Measurements from ENCODE around the gene ACTA1. TPM values are rescaled to one million over a fixed set of nuclear protein-coding genes. Genes with fewer than 3 reads are reported as not detected.

The ACTA1 gene
- polyA plus RNA-seq, 2 of the 4 experiments (the other 2 are of a cell fraction) = 0.16 to 0.25 TPM

DNA sequence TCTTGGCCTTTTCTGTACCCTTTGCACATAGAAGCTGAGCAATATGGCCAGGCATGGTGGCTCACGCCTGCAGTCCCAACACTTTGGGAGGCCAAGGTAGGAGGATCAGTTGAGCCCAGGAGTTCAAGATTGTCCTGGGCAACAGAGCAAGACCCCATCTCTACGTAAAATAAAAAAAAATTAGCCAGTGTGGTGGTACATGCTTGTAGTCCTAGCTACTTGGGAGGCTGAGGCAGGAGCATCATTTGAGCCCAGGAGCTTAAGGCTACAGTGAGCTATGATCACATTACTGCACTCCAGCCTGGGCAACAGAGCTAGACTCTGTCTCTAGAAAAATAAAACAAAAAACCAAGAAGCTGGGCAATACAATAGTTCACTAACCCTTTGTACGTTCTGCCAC lies 6.3 kb downstream of the ACTA1 start:
- Histone ChIP-seq H3K4me1 (no peaks in the 10 kb centered on the region), H3K9me3 (peaks cover 14% of the 10 kb centered on the region; the same call in 1 of the 3 replicates), H3K4me3 (no peak overlapping the region), H3K27ac (no peak overlapping the region), H3K4me2 (no peak overlapping the region)
- TF ChIP-seq MYC (IDR thresholded peaks at IDR 0.05; ENCODE audit: borderline replicate concordance, low read length) = no peak
- no peak for TF ChIP-seq HOXB13 (CRISPR knock-in tag; IDR thresholded peaks at IDR 0.05; ENCODE audit: low read depth)
- TF ChIP-seq PHF8 (IDR thresholded peaks at IDR 0.05; ENCODE audit: borderline replicate concordance, low read depth) = no peak
- TF ChIP-seq FOSB (CRISPR knock-in tag; IDR thresholded peaks at IDR 0.05) = no peak
- no peak for TF ChIP-seq RFX5 (IDR thresholded peaks at IDR 0.05)
- no peak for DNase-seq (ENCODE audit: low read depth in 1 of 2, low spot score in 1 of 2)
- ChIA-PET POLR2A (no interaction called here), CTCF (interaction anchor here (1.1 kb wide), 1 partner anchor 169 kb away, joined by 4 read pairs; no protein-coding TSS in a partner anchor)
- FAIRE-seq = no peak
- 45% methylated on average over 3 of the region's 3 CpGs for WGBS (ENCODE audit: missing lambda C conversion rate)
- ATAC-seq = no peak

DNA sequence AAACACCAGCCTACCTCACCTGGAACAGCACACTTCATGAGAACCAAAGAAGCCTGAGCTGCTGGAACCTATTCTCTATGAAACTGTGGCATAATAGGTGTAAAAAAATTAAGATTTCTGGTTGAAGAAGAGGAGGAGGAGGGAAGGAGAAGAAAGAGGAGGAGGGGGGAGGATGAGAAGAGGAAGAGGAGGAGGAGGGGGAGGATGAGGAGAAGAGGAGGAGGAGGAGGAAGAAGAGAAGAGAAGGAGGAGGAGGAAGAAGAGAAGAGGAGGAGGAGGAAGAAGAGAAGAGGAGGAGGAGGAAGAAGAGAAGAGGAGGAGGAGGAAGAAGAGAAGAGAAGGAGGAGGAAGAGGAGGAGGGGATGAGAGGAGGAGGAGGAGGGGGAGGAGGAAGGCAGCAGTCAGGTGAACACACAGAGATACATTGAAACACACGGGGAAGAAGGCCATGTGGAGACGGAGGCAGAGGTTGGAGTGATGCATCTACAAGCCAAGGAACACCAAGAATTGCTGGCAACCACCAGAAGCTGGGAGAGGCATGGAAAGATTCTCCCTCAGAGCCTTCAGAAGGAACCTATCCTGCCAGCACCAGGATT lies 8.2 kb downstream of the ACTA1 start:
- no peak for FAIRE-seq
- POLR2A ChIA-PET = no interaction called here
- Histone ChIP-seq H3K27ac (no peak overlapping the region), H3K9me3 (peaks cover 14% of the 10 kb centered on the region; the same call in 1 of the 3 replicates), H3K4me3 (no peak overlapping the region), H3K4me1 (no peaks in the 10 kb centered on the region), H3K4me2 (no peak overlapping the region)
- 2% methylated on average over 2 of the region's 2 CpGs for WGBS (ENCODE audit: missing lambda C conversion rate)
- TF ChIP-seq, protein P1, sequence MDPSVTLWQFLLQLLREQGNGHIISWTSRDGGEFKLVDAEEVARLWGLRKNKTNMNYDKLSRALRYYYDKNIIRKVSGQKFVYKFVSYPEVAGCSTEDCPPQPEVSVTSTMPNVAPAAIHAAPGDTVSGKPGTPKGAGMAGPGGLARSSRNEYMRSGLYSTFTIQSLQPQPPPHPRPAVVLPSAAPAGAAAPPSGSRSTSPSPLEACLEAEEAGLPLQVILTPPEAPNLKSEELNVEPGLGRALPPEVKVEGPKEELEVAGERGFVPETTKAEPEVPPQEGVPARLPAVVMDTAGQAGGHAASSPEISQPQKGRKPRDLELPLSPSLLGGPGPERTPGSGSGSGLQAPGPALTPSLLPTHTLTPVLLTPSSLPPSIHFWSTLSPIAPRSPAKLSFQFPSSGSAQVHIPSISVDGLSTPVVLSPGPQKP (IDR thresholded peaks at IDR 0.05; ENCODE audit: low read depth, low read length) = no peak
- TF ChIP-seq RARB (CRISPR knock-in tag; IDR thresholded peaks at IDR 0.05) (no peak), GATA3 (IDR thresholded peaks at IDR 0.05; ENCODE audit: borderline replicate concordance) (no peak), HDAC2 (IDR thresholded peaks at IDR 0.05) (no peak), RNF2 (IDR thresholded peaks at IDR 0.05; ENCODE audit: borderline replicate concordance, low read depth) (no peak), FOXS1 (CRISPR knock-in tag; IDR thresholded peaks at IDR 0.05) (no peak), HOXB13 (CRISPR knock-in tag; IDR thresholded peaks at IDR 0.05; ENCODE audit: low read depth) (no peak)
- TF ChIP-seq, protein P2, sequence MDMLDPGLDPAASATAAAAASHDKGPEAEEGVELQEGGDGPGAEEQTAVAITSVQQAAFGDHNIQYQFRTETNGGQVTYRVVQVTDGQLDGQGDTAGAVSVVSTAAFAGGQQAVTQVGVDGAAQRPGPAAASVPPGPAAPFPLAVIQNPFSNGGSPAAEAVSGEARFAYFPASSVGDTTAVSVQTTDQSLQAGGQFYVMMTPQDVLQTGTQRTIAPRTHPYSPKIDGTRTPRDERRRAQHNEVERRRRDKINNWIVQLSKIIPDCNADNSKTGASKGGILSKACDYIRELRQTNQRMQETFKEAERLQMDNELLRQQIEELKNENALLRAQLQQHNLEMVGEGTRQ (IDR thresholded peaks at IDR 0.05) = no peak
- TF ChIP-seq, protein P3, sequence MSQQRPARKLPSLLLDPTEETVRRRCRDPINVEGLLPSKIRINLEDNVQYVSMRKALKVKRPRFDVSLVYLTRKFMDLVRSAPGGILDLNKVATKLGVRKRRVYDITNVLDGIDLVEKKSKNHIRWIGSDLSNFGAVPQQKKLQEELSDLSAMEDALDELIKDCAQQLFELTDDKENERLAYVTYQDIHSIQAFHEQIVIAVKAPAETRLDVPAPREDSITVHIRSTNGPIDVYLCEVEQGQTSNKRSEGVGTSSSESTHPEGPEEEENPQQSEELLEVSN (IDR thresholded peaks at IDR 0.05; ENCODE audit: borderline replicate concordance, low read depth) = no peak
- DNase-seq (ENCODE audit: low read depth in 1 of 2, low spot score in 1 of 2) = no peak
- CTCF ChIA-PET = interaction anchor here (0.8 to 1.1 kb wide), 2 partner anchors 11 to 762 kb away, joined by 3 read pairs; no protein-coding TSS in a partner anchor
- ATAC-seq = no peak; a peak in 1 of 6 replicates

DNA sequence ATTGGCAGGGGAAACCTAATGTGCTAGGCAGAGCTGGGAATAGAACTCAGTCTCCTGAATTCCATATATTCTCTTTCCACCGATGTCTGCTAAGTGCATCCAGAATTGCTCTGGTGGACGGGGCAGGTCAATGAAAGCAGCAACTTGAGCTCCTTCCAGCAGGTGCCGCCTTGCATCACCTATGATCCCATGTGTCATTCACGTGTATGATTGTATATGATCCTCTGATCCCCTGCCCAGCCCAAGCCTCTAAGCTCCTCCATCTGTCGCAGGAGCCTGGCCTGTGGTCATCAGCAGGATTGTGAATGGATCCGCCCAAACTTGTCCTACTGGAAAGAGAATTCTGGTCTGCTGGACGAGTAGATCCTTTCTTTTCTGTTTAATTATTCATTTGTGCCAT lies 13.1 kb downstream of the ACTA1 start:
- POLR2A ChIA-PET = interaction anchor here (0.9 kb wide), 1 partner anchor 88 kb away, joined by 3 read pairs; the partner anchor contains the start of gene NUP133
- Histone ChIP-seq H3K4me1 (no peaks in the 10 kb centered on the region), H3K9me3 (peaks cover 14% of the 10 kb centered on the region; the same call in 1 of the 3 replicates), H3K27ac (no peak overlapping the region), H3K4me3 (no peak overlapping the region), H3K4me2 (no peak overlapping the region)
- FAIRE-seq (no peak), DNase-seq (ENCODE audit: low read depth in 1 of 2, low spot score in 1 of 2) (peak in 1 of 2 experiments; percentile 34), ATAC-seq (peak; percentile 54 to 64; a peak in 4 of 6 replicates)
- CTCF ChIA-PET = interaction anchor here (0.6 to 1.7 kb wide), 6 partner anchors 10 to 729 kb away, joined by 3 to 5 read pairs (median 4); no protein-coding TSS in a partner anchor
- 61% methylated on average over 7 of the region's 7 CpGs for WGBS (ENCODE audit: missing lambda C conversion rate)
- TF ChIP-seq ZNF302 (CRISPR knock-in tag; IDR thresholded peaks at IDR 0.05) (no peak), ZSCAN20 (CRISPR knock-in tag; IDR thresholded peaks at IDR 0.05) (no peak), FOSB (CRISPR knock-in tag; IDR thresholded peaks at IDR 0.05) (no peak), NFE2L2 (conservative IDR thresholded peaks at IDR 0.05; ENCODE audit: low read length) (no peak), RAD21 (conservative IDR thresholded peaks at IDR 0.05 in 1 of 2, IDR thresholded peaks at IDR 0.05 in 1 of 2) (no peak), RFX5 (IDR thresholded peaks at IDR 0.05) (no peak), TP53 (CRISPR knock-in tag; IDR thresholded peaks at IDR 0.05) (no peak), ZC3H11A (IDR thresholded peaks at IDR 0.05) (no peak), MYC (IDR thresholded peaks at IDR 0.05; ENCODE audit: borderline replicate concordance, low read length) (no peak), GATA3 (IDR thresholded peaks at IDR 0.05; ENCODE audit: borderline replicate concordance) (no peak), FOSL2 (IDR thresholded peaks at IDR 0.05) (no peak), FOSL2 (CRISPR knock-in tag; IDR thresholded peaks at IDR 0.05) (no peak), EP300 (IDR thresholded peaks at IDR 0.05) (no peak), RARB (CRISPR knock-in tag; IDR thresholded peaks at IDR 0.05) (no peak)
- TF ChIP-seq, protein P2 (IDR thresholded peaks at IDR 0.05) = no peak
- TF ChIP-seq, protein P4, sequence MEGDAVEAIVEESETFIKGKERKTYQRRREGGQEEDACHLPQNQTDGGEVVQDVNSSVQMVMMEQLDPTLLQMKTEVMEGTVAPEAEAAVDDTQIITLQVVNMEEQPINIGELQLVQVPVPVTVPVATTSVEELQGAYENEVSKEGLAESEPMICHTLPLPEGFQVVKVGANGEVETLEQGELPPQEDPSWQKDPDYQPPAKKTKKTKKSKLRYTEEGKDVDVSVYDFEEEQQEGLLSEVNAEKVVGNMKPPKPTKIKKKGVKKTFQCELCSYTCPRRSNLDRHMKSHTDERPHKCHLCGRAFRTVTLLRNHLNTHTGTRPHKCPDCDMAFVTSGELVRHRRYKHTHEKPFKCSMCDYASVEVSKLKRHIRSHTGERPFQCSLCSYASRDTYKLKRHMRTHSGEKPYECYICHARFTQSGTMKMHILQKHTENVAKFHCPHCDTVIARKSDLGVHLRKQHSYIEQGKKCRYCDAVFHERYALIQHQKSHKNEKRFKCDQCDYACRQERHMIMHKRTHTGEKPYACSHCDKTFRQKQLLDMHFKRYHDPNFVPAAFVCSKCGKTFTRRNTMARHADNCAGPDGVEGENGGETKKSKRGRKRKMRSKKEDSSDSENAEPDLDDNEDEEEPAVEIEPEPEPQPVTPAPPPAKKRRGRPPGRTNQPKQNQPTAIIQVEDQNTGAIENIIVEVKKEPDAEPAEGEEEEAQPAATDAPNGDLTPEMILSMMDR (IDR thresholded peaks at IDR 0.05) = no peak
- TF ChIP-seq, protein P3 (IDR thresholded peaks at IDR 0.05; ENCODE audit: borderline replicate concordance, low read depth) = no peak
- TF ChIP-seq, protein P1 (IDR thresholded peaks at IDR 0.05; ENCODE audit: low read depth, low read length) = no peak
